ENCODE results near the gene FABP2.
"Not testable (repeated sequence)": the region's sequence is repeated elsewhere in the genome, so short reads cannot be mapped to it uniquely, and the experiment has no call there.

DNA sequence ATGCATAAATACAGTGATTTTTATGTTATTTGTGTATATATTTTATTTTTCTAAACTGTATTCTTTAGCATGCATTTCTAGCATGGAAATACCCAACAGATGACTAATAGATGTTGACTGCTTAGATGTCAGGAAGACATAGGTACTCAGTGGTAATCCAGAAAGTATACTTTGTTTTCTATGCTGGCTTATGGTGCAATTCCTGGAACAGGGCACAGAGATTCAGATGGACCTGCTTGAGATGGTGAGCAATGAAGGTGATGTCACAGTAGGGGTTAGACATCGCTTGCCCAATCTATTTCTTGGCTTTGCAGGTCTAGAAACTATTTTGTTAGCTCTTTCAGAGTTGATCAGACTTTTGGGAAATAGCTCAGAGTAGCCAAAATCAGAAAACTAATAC lies 42.3 kb upstream of the FABP2 start:
- not testable (repeated sequence) for TF ChIP-seq EZH2 (IDR thresholded peaks at IDR 0.05; ENCODE audit: low read depth, unreplicated experiment); EZH2phosphoT487 (IDR thresholded peaks at IDR 0.05; ENCODE audit: unreplicated experiment)
- TF ChIP-seq, protein P1, sequence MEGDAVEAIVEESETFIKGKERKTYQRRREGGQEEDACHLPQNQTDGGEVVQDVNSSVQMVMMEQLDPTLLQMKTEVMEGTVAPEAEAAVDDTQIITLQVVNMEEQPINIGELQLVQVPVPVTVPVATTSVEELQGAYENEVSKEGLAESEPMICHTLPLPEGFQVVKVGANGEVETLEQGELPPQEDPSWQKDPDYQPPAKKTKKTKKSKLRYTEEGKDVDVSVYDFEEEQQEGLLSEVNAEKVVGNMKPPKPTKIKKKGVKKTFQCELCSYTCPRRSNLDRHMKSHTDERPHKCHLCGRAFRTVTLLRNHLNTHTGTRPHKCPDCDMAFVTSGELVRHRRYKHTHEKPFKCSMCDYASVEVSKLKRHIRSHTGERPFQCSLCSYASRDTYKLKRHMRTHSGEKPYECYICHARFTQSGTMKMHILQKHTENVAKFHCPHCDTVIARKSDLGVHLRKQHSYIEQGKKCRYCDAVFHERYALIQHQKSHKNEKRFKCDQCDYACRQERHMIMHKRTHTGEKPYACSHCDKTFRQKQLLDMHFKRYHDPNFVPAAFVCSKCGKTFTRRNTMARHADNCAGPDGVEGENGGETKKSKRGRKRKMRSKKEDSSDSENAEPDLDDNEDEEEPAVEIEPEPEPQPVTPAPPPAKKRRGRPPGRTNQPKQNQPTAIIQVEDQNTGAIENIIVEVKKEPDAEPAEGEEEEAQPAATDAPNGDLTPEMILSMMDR (conservative IDR thresholded peaks at IDR 0.05; ENCODE audit: low read depth in 2 of 2), result not testable (repeated sequence)
